Measurements from ENCODE around the gene DMRT3.

DNA sequence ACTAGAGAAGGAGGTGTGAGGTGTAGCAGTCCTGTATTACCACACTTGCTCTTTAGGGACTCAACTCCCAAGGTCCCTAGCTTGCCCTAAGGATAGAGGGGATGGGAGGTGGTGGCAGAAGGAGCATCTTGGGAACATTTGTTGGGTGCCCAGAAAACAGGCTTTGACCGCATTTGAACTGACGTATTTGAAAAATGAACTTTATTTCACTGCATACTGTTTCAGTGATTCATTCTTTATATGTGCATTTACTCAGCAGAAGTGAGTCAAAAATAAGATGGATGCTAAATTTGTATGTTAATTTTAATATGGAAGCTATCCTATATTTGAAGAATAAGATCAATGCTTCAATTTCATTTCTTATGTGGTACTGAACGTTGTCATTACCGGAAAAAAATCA lies 18.7 kb downstream of the DMRT3 start:
- TF ChIP-seq, protein P1, sequence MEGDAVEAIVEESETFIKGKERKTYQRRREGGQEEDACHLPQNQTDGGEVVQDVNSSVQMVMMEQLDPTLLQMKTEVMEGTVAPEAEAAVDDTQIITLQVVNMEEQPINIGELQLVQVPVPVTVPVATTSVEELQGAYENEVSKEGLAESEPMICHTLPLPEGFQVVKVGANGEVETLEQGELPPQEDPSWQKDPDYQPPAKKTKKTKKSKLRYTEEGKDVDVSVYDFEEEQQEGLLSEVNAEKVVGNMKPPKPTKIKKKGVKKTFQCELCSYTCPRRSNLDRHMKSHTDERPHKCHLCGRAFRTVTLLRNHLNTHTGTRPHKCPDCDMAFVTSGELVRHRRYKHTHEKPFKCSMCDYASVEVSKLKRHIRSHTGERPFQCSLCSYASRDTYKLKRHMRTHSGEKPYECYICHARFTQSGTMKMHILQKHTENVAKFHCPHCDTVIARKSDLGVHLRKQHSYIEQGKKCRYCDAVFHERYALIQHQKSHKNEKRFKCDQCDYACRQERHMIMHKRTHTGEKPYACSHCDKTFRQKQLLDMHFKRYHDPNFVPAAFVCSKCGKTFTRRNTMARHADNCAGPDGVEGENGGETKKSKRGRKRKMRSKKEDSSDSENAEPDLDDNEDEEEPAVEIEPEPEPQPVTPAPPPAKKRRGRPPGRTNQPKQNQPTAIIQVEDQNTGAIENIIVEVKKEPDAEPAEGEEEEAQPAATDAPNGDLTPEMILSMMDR (IDR thresholded peaks at IDR 0.05): no peak
- TF ChIP-seq, protein P2, sequence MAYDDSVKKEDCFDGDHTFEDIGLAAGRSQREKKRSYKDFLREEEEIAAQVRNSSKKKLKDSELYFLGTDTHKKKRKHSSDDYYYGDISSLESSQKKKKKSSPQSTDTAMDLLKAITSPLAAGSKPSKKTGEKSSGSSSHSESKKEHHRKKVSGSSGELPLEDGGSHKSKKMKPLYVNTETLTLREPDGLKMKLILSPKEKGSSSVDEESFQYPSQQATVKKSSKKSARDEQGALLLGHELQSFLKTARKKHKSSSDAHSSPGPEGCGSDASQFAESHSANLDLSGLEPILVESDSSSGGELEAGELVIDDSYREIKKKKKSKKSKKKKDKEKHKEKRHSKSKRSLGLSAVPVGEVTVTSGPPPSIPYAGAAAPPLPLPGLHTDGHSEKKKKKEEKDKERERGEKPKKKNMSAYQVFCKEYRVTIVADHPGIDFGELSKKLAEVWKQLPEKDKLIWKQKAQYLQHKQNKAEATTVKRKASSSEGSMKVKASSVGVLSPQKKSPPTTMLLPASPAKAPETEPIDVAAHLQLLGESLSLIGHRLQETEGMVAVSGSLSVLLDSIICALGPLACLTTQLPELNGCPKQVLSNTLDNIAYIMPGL (CRISPR knock-in tag; IDR thresholded peaks at IDR 0.05): no peak
- TF ChIP-seq, protein P3, sequence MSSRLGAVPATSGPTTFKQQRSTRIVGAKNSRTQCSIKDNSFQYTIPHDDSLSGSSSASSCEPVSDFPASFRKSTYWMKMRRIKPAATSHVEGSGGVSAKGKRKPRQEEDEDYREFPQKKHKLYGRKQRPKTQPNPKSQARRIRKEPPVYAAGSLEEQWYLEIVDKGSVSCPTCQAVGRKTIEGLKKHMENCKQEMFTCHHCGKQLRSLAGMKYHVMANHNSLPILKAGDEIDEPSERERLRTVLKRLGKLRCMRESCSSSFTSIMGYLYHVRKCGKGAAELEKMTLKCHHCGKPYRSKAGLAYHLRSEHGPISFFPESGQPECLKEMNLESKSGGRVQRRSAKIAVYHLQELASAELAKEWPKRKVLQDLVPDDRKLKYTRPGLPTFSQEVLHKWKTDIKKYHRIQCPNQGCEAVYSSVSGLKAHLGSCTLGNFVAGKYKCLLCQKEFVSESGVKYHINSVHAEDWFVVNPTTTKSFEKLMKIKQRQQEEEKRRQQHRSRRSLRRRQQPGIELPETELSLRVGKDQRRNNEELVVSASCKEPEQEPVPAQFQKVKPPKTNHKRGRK (CRISPR knock-in tag; IDR thresholded peaks at IDR 0.05; ENCODE audit: borderline replicate concordance): no peak
- TF ChIP-seq CREM (CRISPR knock-in tag; IDR thresholded peaks at IDR 0.05) (no peak), NR2C2 (CRISPR knock-in tag; IDR thresholded peaks at IDR 0.05) (no peak), TEAD4 (CRISPR knock-in tag; IDR thresholded peaks at IDR 0.05) (no peak)
- TF ChIP-seq, protein P4, sequence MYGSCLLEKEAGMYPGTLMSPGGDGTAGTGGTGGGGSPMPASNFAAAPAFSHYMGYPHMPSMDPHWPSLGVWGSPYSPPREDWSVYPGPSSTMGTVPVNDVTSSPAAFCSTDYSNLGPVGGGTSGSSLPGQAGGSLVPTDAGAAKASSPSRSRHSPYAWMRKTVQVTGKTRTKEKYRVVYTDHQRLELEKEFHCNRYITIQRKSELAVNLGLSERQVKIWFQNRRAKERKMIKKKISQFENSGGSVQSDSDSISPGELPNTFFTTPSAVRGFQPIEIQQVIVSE (CRISPR knock-in tag; IDR thresholded peaks at IDR 0.05; ENCODE audit: borderline replicate concordance): no peak
